Measurements from ENCODE around the gene NUDT8.
A peak's percentile ranks its signal among the peaks of the same experiment; 100 is the strongest.
"Not testable (repeated sequence)": the region's sequence is repeated elsewhere in the genome, so short reads cannot be mapped to it uniquely, and the experiment has no call there.

The NUDT8 gene

GRCh38 chr11:67593565-67593905, 36.2 kb downstream of the NUDT8 start:
- no peak for DNase-seq (ENCODE audit: low read depth in 2 of 2, low spot score in 1 of 2)

GRCh38 chr11:67592880-67593564, 36.7 kb downstream of the NUDT8 start:
- no peak for DNase-seq (ENCODE audit: low read depth in 2 of 2, low spot score in 1 of 2)

- DNase-seq (ENCODE audit: low read depth in 2 of 2, low spot score in 1 of 2) = not testable (repeated sequence)
Measured at GRCh38 chr11:67588899-67589415, 40.8 kb downstream of the NUDT8 start.

DNA sequence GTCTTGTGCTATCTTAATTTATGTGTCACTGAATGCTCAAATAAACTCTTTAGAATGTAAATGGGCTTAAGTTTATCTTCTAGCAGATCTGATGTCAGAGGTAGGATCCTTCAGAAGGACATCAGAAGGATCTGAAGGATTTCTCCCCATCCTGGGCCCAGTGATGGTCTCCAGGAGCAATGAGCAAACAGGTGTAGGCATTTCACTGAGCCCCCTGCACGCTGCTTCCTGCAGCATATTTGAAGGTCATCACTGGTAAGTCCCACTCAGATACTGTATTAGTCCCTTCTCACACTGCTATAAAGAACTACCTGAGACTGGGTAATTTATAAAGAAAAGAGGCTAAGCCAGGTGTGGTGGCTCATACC, 41.6 kb downstream of the NUDT8 start:
- DNase-seq (ENCODE audit: low read depth in 2 of 2, low spot score in 1 of 2) = no peak

DNA sequence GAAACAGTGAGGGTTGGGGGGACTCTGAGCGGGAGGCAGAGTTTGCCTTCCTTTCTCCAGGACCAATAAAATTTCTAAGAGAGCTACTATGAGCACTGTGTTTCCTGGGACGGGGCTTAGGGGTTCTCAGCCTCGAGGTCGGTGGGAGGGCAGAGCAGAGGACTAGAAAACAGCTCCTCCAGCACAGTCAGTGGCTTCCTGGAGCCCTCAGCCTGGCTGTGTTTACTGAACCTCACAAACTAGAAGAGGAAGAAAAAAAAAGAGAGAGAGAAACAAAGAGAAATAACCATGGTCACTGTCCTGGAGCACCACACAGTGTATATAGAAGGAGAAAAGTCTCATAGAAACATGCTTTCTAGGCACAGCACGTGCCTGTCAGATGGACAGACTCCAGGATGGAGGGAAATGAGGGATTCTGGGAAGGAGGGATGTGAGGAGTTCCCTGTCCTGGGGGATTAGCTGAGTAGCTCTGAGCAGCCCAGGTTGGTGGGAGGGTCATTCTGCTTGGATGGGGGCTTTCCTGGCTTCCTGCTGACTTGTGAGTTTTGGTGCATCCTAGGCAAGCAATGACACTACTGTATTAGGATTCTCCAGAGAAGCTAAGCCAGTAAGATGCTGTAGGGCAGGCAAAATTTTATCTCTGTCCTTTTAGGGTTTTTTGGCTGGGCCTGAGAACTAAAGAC, 43.0 kb downstream of the NUDT8 start:
- no peak for DNase-seq (ENCODE audit: low read depth in 2 of 2, low spot score in 1 of 2)

DNA sequence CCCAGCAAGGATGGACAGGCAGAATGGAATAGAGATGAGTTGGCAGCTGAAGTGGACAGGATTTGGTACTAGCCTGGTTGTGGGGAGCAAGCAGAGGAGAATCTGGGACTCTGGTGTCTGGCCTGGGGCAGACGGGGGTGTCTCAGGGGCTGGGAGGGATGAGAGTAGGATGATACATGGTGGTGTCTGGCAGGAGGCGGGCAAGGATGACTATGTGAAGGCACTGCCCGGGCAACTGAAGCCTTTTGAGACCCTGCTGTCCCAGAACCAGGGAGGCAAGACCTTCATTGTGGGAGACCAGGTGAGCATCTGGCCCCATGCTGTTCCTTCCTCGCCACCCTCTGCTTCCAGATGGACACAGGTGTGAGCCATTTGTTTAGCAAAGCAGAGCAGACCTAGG, 43.8 kb downstream of the NUDT8 start:
- DNase-seq (ENCODE audit: low read depth in 2 of 2, low spot score in 1 of 2) = no peak

GRCh38 chr11:67584881-67585873, 44.6 kb downstream of the NUDT8 start:
- DNase-seq (ENCODE audit: low read depth in 2 of 2, low spot score in 1 of 2) = no peak

- no peak for DNase-seq (ENCODE audit: low read depth in 2 of 2, low spot score in 1 of 2)
Measured at GRCh38 chr11:67584205-67584880, 45.4 kb downstream of the NUDT8 start.

DNA sequence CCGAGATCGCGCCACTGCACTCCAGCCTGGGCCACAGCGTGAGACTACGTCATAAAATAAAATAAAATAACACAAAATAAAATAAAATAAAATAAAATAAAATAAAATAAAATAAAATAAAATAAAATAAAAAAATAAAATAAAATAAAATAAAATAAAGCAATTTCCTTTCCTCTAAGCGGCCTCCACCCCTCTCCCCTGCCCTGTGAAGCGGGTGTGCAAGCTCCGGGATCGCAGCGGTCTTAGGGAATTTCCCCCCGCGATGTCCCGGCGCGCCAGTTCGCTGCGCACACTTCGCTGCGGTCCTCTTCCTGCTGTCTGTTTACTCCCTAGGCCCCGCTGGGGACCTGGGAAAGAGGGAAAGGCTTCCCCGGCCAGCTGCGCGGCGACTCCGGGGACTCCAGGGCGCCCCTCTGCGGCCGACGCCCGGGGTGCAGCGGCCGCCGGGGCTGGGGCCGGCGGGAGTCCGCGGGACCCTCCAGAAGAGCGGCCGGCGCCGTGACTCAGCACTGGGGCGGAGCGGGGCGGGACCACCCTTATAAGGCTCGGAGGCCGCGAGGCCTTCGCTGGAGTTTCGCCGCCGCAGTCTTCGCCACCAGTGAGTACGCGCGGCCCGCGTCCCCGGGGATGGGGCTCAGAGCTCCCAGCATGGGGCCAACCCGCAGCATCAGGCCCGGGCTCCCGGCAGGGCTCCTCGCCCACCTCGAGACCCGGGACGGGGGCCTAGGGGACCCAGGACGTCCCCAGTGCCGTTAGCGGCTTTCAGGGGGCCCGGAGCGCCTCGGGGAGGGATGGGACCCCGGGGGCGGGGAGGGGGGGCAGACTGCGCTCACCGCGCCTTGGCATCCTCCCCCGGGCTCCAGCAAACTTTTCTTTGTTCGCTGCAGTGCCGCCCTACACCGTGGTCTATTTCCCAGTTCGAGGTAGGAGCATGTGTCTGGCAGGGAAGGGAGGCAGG, 46.2 kb downstream of the NUDT8 start, which contains the start of gene GSTP1:
Gene GSTP1, plus strand, starts transcription at position 566 of the 958 bp plus-strand sequence. Its CDS starts 32 bp downstream, at position 598.
- DNase-seq (ENCODE audit: low read depth in 2 of 2, low spot score in 1 of 2) = peak; percentile 51 to 69

GRCh38 chr11:67582011-67582410, 47.7 kb downstream of the NUDT8 start:
- DNase-seq (ENCODE audit: low read depth in 2 of 2, low spot score in 1 of 2) = no peak

- no peak for DNase-seq (ENCODE audit: low read depth in 2 of 2, low spot score in 1 of 2)
Measured at GRCh38 chr11:67581469-67581868, 48.3 kb downstream of the NUDT8 start.

DNA sequence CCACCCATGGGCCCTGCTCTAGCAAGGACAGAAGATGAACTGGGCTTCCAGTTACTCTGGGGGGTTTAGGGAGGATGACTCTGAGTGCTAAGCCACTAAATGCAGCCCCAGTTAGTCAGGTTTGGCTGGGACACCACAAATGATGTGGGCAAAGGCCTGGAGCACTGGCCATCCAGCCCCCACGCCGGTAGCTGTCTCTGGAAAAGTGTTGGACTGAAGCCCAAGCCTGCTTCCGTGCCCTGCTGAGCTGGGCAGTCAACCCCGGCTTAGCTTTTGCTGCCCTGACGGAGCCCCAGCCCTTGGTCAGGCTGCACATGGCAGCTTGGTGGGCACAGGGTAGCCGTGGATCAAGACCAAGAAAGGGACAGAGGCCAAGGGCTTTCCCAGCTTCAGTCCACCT, 51.8 kb downstream of the NUDT8 start:
- DNase-seq (ENCODE audit: low read depth in 2 of 2, low spot score in 1 of 2) = no peak

Measured in stimulated activated CD8-positive, alpha-beta memory T cell treated with anti-CD3 and anti-CD28 coated beads, Interleukin-4, amount 100 ng/mL, for 4 hours (primary cell).